Lower leg skin (tissue), 3 donors: ENCODE measurements around the gene RUNX3.

Source experiments
- CTCF ChIP-seq, 3 donors: fragments of 450-650 bp; IDR thresholded peaks; one replicate each; pipeline ENCODE4 v1.5.1; 2016; ENCODE audit warnings: antibody characterized with exemption in 3 of 3, mild to moderate bottlenecking in 3 of 3, moderate library complexity in 2 of 3
- POLR2A ChIP-seq, 2 donors: fragments of 450-650 bp; IDR thresholded peaks; one replicate each; pipeline ENCODE4 v1.6.1; 2016 to 2017; ENCODE audit warnings: antibody characterized with exemption in 2 of 2, mild to moderate bottlenecking in 1 of 2, moderate library complexity in 1 of 2

- TF ChIP-seq CTCF (IDR thresholded peaks at IDR 0.05) = no peak
- no peak for TF ChIP-seq POLR2A (IDR thresholded peaks at IDR 0.05)
Measured at GRCh38 chr1:24878045-24878444, 52.0 kb downstream of the RUNX3 start.
